Small intestine (tissue), 7 donors: ENCODE results near the gene RBM43. TPM values are rescaled to one million over a fixed set of nuclear protein-coding genes. Genes with fewer than 3 reads are reported as not detected.

ENCODE experiments used
- DNase-seq, 2 donors: peaks; one replicate each; pipeline versions ENCODE4 v3.0.0 to v3.0.0-alpha.2; 2013
- FAIRE-seq: peaks from 2 replicates; lab custom pipeline; 2012; peaks lifted over from hg19 to GRCh38; lab: Jason Lieb, UNC
- H3K27ac ChIP-seq, 3 donors: one replicate each; pipeline ENCODE4 v1.5.1; 2013; ENCODE audit warnings: low read length in 2 of 3, mild to moderate bottlenecking in 2 of 3, control low read depth in 1 of 3, inconsistent platforms in 1 of 3, low read depth in 1 of 3, moderate library complexity in 1 of 3
- H3K27me3 ChIP-seq, 3 donors: one replicate each; pipeline ENCODE4 v1.6.1; 2013; ENCODE audit warnings: low read length in 3 of 3, inconsistent platforms in 1 of 3; ENCODE audit not compliant: control insufficient read depth in 3 of 3, insufficient read depth in 3 of 3
- H3K36me3 ChIP-seq, 3 donors: one replicate each; pipeline ENCODE4 v1.6.1; 2013; ENCODE audit warnings: low read length in 3 of 3, inconsistent platforms in 1 of 3, low read depth in 1 of 3, mild to moderate bottlenecking in 1 of 3, moderate library complexity in 1 of 3; ENCODE audit not compliant: control insufficient read depth in 3 of 3, insufficient read depth in 2 of 3
- H3K4me1 ChIP-seq, 3 donors: one replicate each; pipeline ENCODE4 v1.6.1; 2013; ENCODE audit warnings: low read length in 2 of 3, inconsistent platforms in 1 of 3, low read depth in 1 of 3, mild to moderate bottlenecking in 1 of 3, moderate library complexity in 1 of 3; ENCODE audit not compliant: control insufficient read depth in 3 of 3, insufficient read depth in 2 of 3
- H3K4me3 ChIP-seq, 3 donors: one replicate each; pipeline ENCODE4 v1.5.1; 2013; ENCODE audit warnings: low read length in 3 of 3, control low read depth in 1 of 3, inconsistent platforms in 1 of 3, low read depth in 1 of 3, mild to moderate bottlenecking in 1 of 3, moderate library complexity in 1 of 3
- H3K9me3 ChIP-seq, 2 donors: one replicate each; pipeline ENCODE4 v1.6.1; 2013; ENCODE audit warnings: low read depth in 1 of 2, low read length in 1 of 2; ENCODE audit not compliant: control insufficient read depth in 2 of 2, insufficient read depth in 1 of 2
- WGBS, 3 donors: extraction: QIAGEN DNeasy Blood & Tissue Kit; methylation state at CpG; one replicate each; pipeline ENCODE4 v1.1.7; 2013; 5-methylcytosine and 5-hydroxymethylcytosine counted together
- polyA plus RNA-seq, 4 donors: library from polyadenylated mRNA; stranded (reverse) in 3 of 4; unstranded in 1 of 4; fragments of 200-250 nt in 3 of 4; fragments of 120-200 nt in 1 of 4; gene quantifications; one replicate each; pipeline versions ENCODE4 v1.2.1 to v1.2.3, GENCODE V29; 2013
- donor health status: healthy with polysubstance abuse.
- donor health status: control.
- donor health status: control.
- donor health status: Bipolar disorder and iron deficiency.
- donor health status: healthy.

The RBM43 gene
- polyA plus RNA-seq, 4 donors: 0.81 to 4.0 (median 2.2) TPM

GRCh38 chr2:151278487-151278886 lies 16.8 kb upstream of the RBM43 start:
- 95 to 98% (median 97%) methylated on average over 2 of the region's 2 CpGs for WGBS, 3 donors
- Histone ChIP-seq H3K27ac (no peak overlapping the region), H3K4me1 (no peaks in the 10 kb centered on the region), H3K27me3 (no peaks in the 10 kb centered on the region), H3K9me3 (no peaks in the 10 kb centered on the region), H3K4me3 (no peak overlapping the region), H3K36me3 (peaks cover 10 to 29% (median 14%) of the 10 kb centered on the region in 3 donors)
- FAIRE-seq: no peak
- DNase-seq: no peak

DNA sequence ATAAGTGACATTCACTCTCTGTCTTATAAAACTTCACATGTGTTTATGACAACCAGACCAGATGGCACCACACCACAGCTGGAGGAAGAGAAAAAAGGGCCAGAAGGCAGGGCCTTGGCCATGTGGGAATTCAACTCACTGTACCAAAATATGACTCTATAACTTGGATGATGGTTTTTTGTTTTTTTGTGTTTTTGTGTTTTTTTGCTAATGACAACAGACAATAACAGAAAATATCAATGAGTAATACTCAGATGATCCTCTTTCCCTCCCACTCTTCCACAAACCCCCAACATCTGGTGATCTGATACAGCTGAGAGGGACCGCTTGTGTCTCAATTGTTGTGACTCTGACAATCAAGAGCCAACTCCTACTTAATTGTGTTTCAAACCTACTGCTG lies 15.4 kb upstream of the RBM43 start:
- WGBS, 3 donors: 40 to 86% (median 86%) methylated on average over 1 of the region's 1 CpG
- H3K36me3 ChIP-seq: peaks cover 12 to 31% (median 23%) of the 10 kb centered on the region in 3 donors
- DNase-seq (no peak), FAIRE-seq (no peak)
- no peaks in the 10 kb centered on the region for H3K4me1 ChIP-seq
- no peak overlapping the region for H3K27ac ChIP-seq
- no peak overlapping the region for H3K4me3 ChIP-seq
- H3K27me3 ChIP-seq: no peaks in the 10 kb centered on the region
- H3K9me3 ChIP-seq: no peaks in the 10 kb centered on the region

DNA sequence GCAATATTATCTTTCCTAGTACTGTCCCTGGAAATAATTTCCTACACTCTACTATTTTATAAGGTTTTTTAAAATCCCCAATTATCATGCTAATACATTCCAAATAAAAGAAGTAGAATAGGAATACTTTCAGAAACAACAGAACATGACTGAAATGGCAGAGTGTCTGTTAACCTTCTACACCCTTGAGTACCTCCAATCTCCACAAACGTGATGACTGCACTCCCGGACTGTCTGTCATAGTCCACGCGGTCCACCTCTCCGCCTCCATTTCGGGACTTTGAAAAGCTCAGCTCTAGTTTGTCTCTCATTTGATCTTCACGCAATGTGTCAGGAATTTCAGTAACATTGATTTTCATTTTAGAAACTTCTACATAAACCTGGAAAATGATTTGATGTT lies 13.6 kb upstream of the RBM43 start:
- Histone ChIP-seq H3K27me3 (no peaks in the 10 kb centered on the region), H3K27ac (no peak overlapping the region), H3K4me3 (no peak overlapping the region), H3K36me3 (peaks cover 15 to 25% (median 24%) of the 10 kb centered on the region in 3 donors), H3K9me3 (no peaks in the 10 kb centered on the region), H3K4me1 (no peaks in the 10 kb centered on the region)
- DNase-seq (no peak), FAIRE-seq (no peak)
- 90 to 95% (median 93%) methylated on average over 7 of the region's 7 CpGs for WGBS, 3 donors

DNA sequence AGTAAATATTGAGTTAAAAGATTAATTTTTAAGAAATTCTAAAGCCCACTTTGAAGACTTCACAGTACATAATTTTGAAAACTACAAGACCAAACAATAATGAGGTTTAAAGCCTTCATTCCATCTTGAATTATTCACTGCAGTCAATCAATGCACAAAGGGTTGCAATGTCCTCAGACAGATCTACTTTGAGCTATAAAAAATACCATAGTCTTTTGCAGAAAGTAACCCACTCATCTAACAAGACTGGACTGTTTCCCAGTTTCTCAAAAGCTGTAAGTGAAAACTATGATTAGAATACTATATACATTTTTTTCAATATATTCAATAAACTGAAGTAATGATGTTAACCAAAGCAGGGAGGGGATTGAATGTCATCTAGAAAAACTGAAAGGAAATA lies 10.2 kb upstream of the RBM43 start:
- no peak for DNase-seq
- Histone ChIP-seq H3K4me3 (no peak overlapping the region), H3K27ac (no peak overlapping the region), H3K4me1 (no peaks in the 10 kb centered on the region), H3K36me3 (peaks cover 8 to 15% (median 12%) of the 10 kb centered on the region in 3 donors), H3K9me3 (no peaks in the 10 kb centered on the region), H3K27me3 (no peaks in the 10 kb centered on the region)
- FAIRE-seq: no peak

GRCh38 chr2:151269798-151270568 lies 8.3 kb upstream of the RBM43 start:
- H3K4me1 ChIP-seq: no peaks in the 10 kb centered on the region
- H3K27ac ChIP-seq: no peak overlapping the region
- no peak overlapping the region for H3K4me3 ChIP-seq
- peaks cover 5 to 15% (median 12%) of the 10 kb centered on the region in 3 donors for H3K36me3 ChIP-seq
- no peak for FAIRE-seq
- H3K9me3 ChIP-seq: no peaks in the 10 kb centered on the region
- no peak for DNase-seq
- WGBS, 3 donors: 70 to 78% (median 76%) methylated on average over 3 of the region's 3 CpGs
- H3K27me3 ChIP-seq: no peaks in the 10 kb centered on the region

- FAIRE-seq (no peak), DNase-seq (no peak)
- no peaks in the 10 kb centered on the region for H3K27me3 ChIP-seq
- no peak overlapping the region for H3K4me3 ChIP-seq
- H3K36me3 ChIP-seq: peaks cover 2 to 11% (median 5%) of the 10 kb centered on the region in 3 donors
- H3K4me1 ChIP-seq: no peaks in the 10 kb centered on the region
- no peak overlapping the region for H3K27ac ChIP-seq
- H3K9me3 ChIP-seq: no peaks in the 10 kb centered on the region
Observed at GRCh38 chr2:151268085-151268484, 6.4 kb upstream of the RBM43 start.

GRCh38 chr2:151267537-151267936 lies 5.9 kb upstream of the RBM43 start:
- no peak overlapping the region for H3K27ac ChIP-seq
- peaks cover 2 to 10% (median 3%) of the 10 kb centered on the region in 3 donors for H3K36me3 ChIP-seq
- H3K9me3 ChIP-seq: no peaks in the 10 kb centered on the region
- 95 to 99% (median 97%) methylated on average over 5 of the region's 5 CpGs for WGBS, 3 donors
- no peaks in the 10 kb centered on the region for H3K27me3 ChIP-seq
- H3K4me3 ChIP-seq: no peak overlapping the region
- DNase-seq: no peak
- no peak for FAIRE-seq
- no peaks in the 10 kb centered on the region for H3K4me1 ChIP-seq

- H3K9me3 ChIP-seq: no peaks in the 10 kb centered on the region
- DNase-seq (no peak), FAIRE-seq (no peak)
- H3K36me3 ChIP-seq: peaks cover 2 to 5% (median 2%) of the 10 kb centered on the region in 3 donors
- H3K4me1 ChIP-seq: peaks cover 0 to 1% (median 0%) of the 10 kb centered on the region in 3 donors
- no peak overlapping the region for H3K4me3 ChIP-seq
- H3K27ac ChIP-seq: no peak overlapping the region
- H3K27me3 ChIP-seq: no peaks in the 10 kb centered on the region
Observed at GRCh38 chr2:151265991-151266390, 4.3 kb upstream of the RBM43 start.
